GM12891 (cell line): ENCODE results near the gene PNPLA6.

Experiments used
- POLR2A ChIP-seq: IDR thresholded peaks from 2 replicates; pipeline ENCODE4 v1.6.1; 2011; ENCODE audit warnings: low read depth, low read length, control low read depth
- POLR2AphosphoS5 ChIP-seq: IDR thresholded peaks from 2 replicates; pipeline ENCODE4 v1.6.1; 2011; ENCODE audit warnings: low read depth, low read length, control low read depth
- POU2F2 ChIP-seq: IDR thresholded peaks from 2 replicates; pipeline ENCODE4 v1.6.1; 2011; ENCODE audit warnings: low read depth, mild to moderate bottlenecking, control low read depth, low read length, moderate library complexity
- SPI1 ChIP-seq: IDR thresholded peaks from 2 replicates; pipeline ENCODE4 v1.6.1; 2011; ENCODE audit warnings: low read depth, low read length, control low read depth
- TAF1 ChIP-seq: IDR thresholded peaks from 2 replicates; pipeline ENCODE4 v1.6.1; 2011; ENCODE audit warnings: low read depth, low read length, control low read depth

DNA sequence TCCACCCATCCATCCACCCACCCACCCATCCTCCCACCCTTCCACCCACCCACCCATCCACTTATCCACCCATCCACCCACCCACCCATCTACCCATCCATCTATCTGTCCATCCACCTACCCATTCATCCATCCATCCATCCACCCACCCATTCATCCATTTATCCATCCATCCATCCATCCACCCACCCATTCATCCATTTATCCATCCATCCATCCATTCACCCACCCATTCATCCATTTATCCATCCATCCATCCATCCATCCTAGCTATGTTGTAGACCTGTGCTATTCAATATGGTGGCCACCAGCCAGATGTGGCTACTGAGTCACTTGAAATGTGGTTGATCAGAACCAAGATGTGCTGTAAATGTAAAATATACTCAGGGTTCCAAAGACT is 65.2 kb downstream of the PNPLA6 start:
- TF ChIP-seq POU2F2: no peak
- no peak for TF ChIP-seq POLR2AphosphoS5
- no peak for TF ChIP-seq POLR2A
- no peak for TF ChIP-seq SPI1
- no peak for TF ChIP-seq TAF1
